Measurements from ENCODE around the gene UBD.

UBD gene

GRCh38 chr6:29567541-29567940, 8.0 kb upstream of the UBD start:
- H3K4me3 ChIP-seq (ENCODE audit: insufficient read depth, low read length, poor library complexity, severe bottlenecking): no peak overlapping the region
- H3K9me2 ChIP-seq (replicated peaks; ENCODE audit: insufficient read depth, low read length): no peaks in the 10 kb centered on the region
- no peaks in the 10 kb centered on the region for H4K20me1 ChIP-seq (ENCODE audit: low read depth, low read length)
- H3K27ac ChIP-seq (ENCODE audit: low read depth, low read length): no peak overlapping the region
- no peak overlapping the region for H2AFZ ChIP-seq (ENCODE audit: low read depth, low read length, severe bottlenecking)
- H3K4me2 ChIP-seq (ENCODE audit: low read depth, low read length, poor library complexity, severe bottlenecking): no peak overlapping the region
- no peaks in the 10 kb centered on the region for H3F3A ChIP-seq (ENCODE audit: insufficient read depth)
- no peaks in the 10 kb centered on the region for H3K9me3 ChIP-seq (ENCODE audit: insufficient read depth, low read length)
- H3K36me3 ChIP-seq (ENCODE audit: low read length): no peaks in the 10 kb centered on the region
- TF ChIP-seq EZH2phosphoT487 (conservative IDR thresholded peaks at IDR 0.05; ENCODE audit: low read length): no peak
- TF ChIP-seq CTCF (IDR thresholded peaks at IDR 0.05; ENCODE audit: insufficient read depth, low read length, poor library complexity, severe bottlenecking): no peak
- H3K79me2 ChIP-seq (ENCODE audit: insufficient read depth, low read length): no peaks in the 10 kb centered on the region
- H3K9ac ChIP-seq (ENCODE audit: low read length): no peak overlapping the region
- H3K27me3 ChIP-seq (ENCODE audit: low read length): 0 out of 2 replicates have a peak, but pooled peaks cover 3% of the 10 kb centered on the region

GRCh38 chr6:29566856-29567255, 7.3 kb upstream of the UBD start:
- no peak overlapping the region for H3K4me2 ChIP-seq (ENCODE audit: low read depth, low read length, poor library complexity, severe bottlenecking)
- H3K27me3 ChIP-seq (ENCODE audit: low read length): 0 out of 2 replicates have a peak, but pooled peaks cover 3% of the 10 kb centered on the region
- no peaks in the 10 kb centered on the region for H3K9me2 ChIP-seq (replicated peaks; ENCODE audit: insufficient read depth, low read length)
- H3F3A ChIP-seq (ENCODE audit: insufficient read depth): no peaks in the 10 kb centered on the region
- no peaks in the 10 kb centered on the region for H4K20me1 ChIP-seq (ENCODE audit: low read depth, low read length)
- no peak overlapping the region for H2AFZ ChIP-seq (ENCODE audit: low read depth, low read length, severe bottlenecking)
- H3K36me3 ChIP-seq (ENCODE audit: low read length): no peaks in the 10 kb centered on the region
- H3K27ac ChIP-seq (ENCODE audit: low read depth, low read length): no peak overlapping the region
- H3K9ac ChIP-seq (ENCODE audit: low read length): no peak overlapping the region
- no peaks in the 10 kb centered on the region for H3K9me3 ChIP-seq (ENCODE audit: insufficient read depth, low read length)
- no peak overlapping the region for H3K4me3 ChIP-seq (ENCODE audit: insufficient read depth, low read length, poor library complexity, severe bottlenecking)
- no peak for TF ChIP-seq CTCF (IDR thresholded peaks at IDR 0.05; ENCODE audit: insufficient read depth, low read length, poor library complexity, severe bottlenecking)
- TF ChIP-seq EZH2phosphoT487 (conservative IDR thresholded peaks at IDR 0.05; ENCODE audit: low read length): no peak
- H3K79me2 ChIP-seq (ENCODE audit: insufficient read depth, low read length): no peaks in the 10 kb centered on the region

- Histone ChIP-seq H3K9ac (ENCODE audit: low read length) (no peak overlapping the region), H3K36me3 (ENCODE audit: low read length) (no peaks in the 10 kb centered on the region), H3K4me2 (ENCODE audit: low read depth, low read length, poor library complexity, severe bottlenecking) (no peak overlapping the region), H3K27me3 (ENCODE audit: low read length) (0 out of 2 replicates have a peak, but pooled peaks cover 3% of the 10 kb centered on the region), H3K79me2 (ENCODE audit: insufficient read depth, low read length) (no peaks in the 10 kb centered on the region), H3K9me2 (replicated peaks; ENCODE audit: insufficient read depth, low read length) (no peaks in the 10 kb centered on the region), H3K9me3 (ENCODE audit: insufficient read depth, low read length) (no peaks in the 10 kb centered on the region), H3K27ac (ENCODE audit: low read depth, low read length) (no peak overlapping the region), H3K4me3 (ENCODE audit: insufficient read depth, low read length, poor library complexity, severe bottlenecking) (no peak overlapping the region), H2AFZ (ENCODE audit: low read depth, low read length, severe bottlenecking) (no peak overlapping the region), H3F3A (ENCODE audit: insufficient read depth) (no peaks in the 10 kb centered on the region), H4K20me1 (ENCODE audit: low read depth, low read length) (no peaks in the 10 kb centered on the region)
- TF ChIP-seq EZH2phosphoT487 (conservative IDR thresholded peaks at IDR 0.05; ENCODE audit: low read length) (no peak), CTCF (IDR thresholded peaks at IDR 0.05; ENCODE audit: insufficient read depth, low read length, poor library complexity, severe bottlenecking) (no peak)
These were observed 5.3 kb upstream of the UBD start for GRCh38 chr6:29564875-29565274.
